Heart right ventricle (tissue), 16 donors: ENCODE data around the gene TAS2R7. TPM values are rescaled to one million over a fixed set of nuclear protein-coding genes. Genes with fewer than 3 reads are reported as not detected.

Experiments
- ATAC-seq, 8 donors: fragments of 200-7000 bp; cut with Tn5 transposase; one replicate each; pipeline ENCODE4 v1.9.1; 2020; ENCODE audit warnings: mild to moderate bottlenecking in 8 of 8, moderate library complexity in 8 of 8, moderate number of reproducible peaks in 1 of 8
- DNase-seq, 2 donors: peaks; one replicate each; pipeline ENCODE4 v3.0.0-alpha.2; 2020
- H3K27ac ChIP-seq, 10 donors: fragments of 200-600 bp; sonication (generic) in 2 of 10; one replicate each; pipeline versions ENCODE4 v1.5.0 to v1.8.0; 2020 to 2022; ENCODE audit warnings: mild to moderate bottlenecking in 3 of 10
- H3K27me3 ChIP-seq, 7 donors: fragments of 200-600 bp; one replicate each; pipeline ENCODE4 v1.8.0; 2021 to 2022; ENCODE audit warnings: mild to moderate bottlenecking in 2 of 7
- H3K36me3 ChIP-seq, 9 donors: fragments of 200-600 bp; sonication (generic) in 1 of 9; one replicate each; pipeline versions ENCODE4 v1.5.0 to v1.8.0; 2020 to 2022; ENCODE audit warnings: mild to moderate bottlenecking in 2 of 9
- H3K4me1 ChIP-seq, 9 donors: fragments of 200-600 bp; sonication (generic) in 1 of 9; one replicate each; pipeline versions ENCODE4 v1.5.0 to v1.8.0; 2020 to 2022; ENCODE audit warnings: mild to moderate bottlenecking in 4 of 9
- H3K4me3 ChIP-seq, 10 donors: fragments of 200-600 bp; sonication (generic) in 2 of 10; one replicate each; pipeline versions ENCODE4 v1.5.0 to v1.8.0; 2020 to 2022; ENCODE audit warnings: mild to moderate bottlenecking in 7 of 10, moderate library complexity in 2 of 10
- H3K9me3 ChIP-seq, 11 donors: fragments of 200-600 bp in 10 of 11; sonication (generic) in 2 of 11; one replicate each; pipeline versions ENCODE4 v1.5.0 to v1.8.0; 2013 to 2022; ENCODE audit warnings: mild to moderate bottlenecking in 2 of 11, control low read depth in 1 of 11, moderate library complexity in 1 of 11
- CTCF ChIP-seq, 9 donors: fragments of 200-600 bp; sonication (generic) in 2 of 9; IDR thresholded peaks; one replicate each; pipeline versions ENCODE4 v1.5.0 to v1.8.0; 2021 to 2022; ENCODE audit warnings: antibody characterized with exemption in 9 of 9, mild to moderate bottlenecking in 5 of 9, moderate library complexity in 1 of 9
- WGBS, 2 donors: extraction: QIAGEN DNeasy Blood & Tissue Kit; methylation state at CpG; one replicate each; pipeline ENCODE4 v1.1.7; 2013; ENCODE audit warnings: inconsistent platforms in 1 of 2; 5-methylcytosine and 5-hydroxymethylcytosine counted together
- intact Hi-C, 10 donors: fragments of 100-400 bp; cut with DNase I; formaldehyde crosslinking; loops; one replicate each; pipeline versions ENCODE4 v1.11.1 to v1.14.2; 2022
- polyA plus RNA-seq, 2 donors: library from polyadenylated mRNA; stranded (reverse); fragments of 200-250 nt; gene quantifications; one replicate each; pipeline ENCODE4 v1.2.3, GENCODE V29; 2013
- total RNA-seq, 10 donors: library from RNA; stranded (reverse); fragmentation: NEBNext Ultra II Directional in 3 of 10; extraction: Animal tissue kit (Norgen Biotek cat#: 25700) in 3 of 10; gene quantifications; one replicate each; pipeline versions ENCODE4 v1.2.1 to v1.2.4, GENCODE V29; 2021 to 2023
- donor health status: Arrhythmogenic right ventricular cardiomyopathy.
- donor health status: ischemic (EF 13 %, LVEDD 7.1; RV severe dilation, severe dysfunction).
- donor health status: healthy with polysubstance abuse.
- donor health status: DM: no; HTN: yes; CAD: no.
- donor health status: DM: no; HTN: no; CAD: no.
- donor health status: ischemic (EF 25% LVEDD 6.9; RV normal size, moderate dysfunction).
- donor health status: ischemic (EF 25% LVEDD 5.7; RV mildly dilated, moderate dysfunction).
- donor health status: healthy.
- donor health status: DM: yes; HTN: yes; CAD: no.
- donor health status: Ischemic cardiomyopathy.
- donor health status: ischemic (EF 35%, LVEDD 5.7; RV mildly dilated, moderate dysfunction).
- donor health status: nonischemic (EF 11% LVEDD 7.7; RV severe dilation, severe dysfunction).
- donor health status: DM: yes; HTN: yes; CAD: no.
- donor health status: PGD.
- donor health status: ischemic (EF 29% LVEDD 5.4; RV normal size, mild dysfunction).
- donor health status: nonischemic (EF 23%, LVEDD 6.1; RV moderate dilation, normal function).

The TAS2R7 gene
- total and polyA plus RNA-seq, 12 donors: not detected

- ATAC-seq (no peak), DNase-seq (no peak)
- H3K9me3 ChIP-seq: no peaks in the 10 kb centered on the region
- no peak overlapping the region for H3K27ac ChIP-seq
- H3K4me3 ChIP-seq: no peak overlapping the region
- intact Hi-C loops: no loop called here
- H3K27me3 ChIP-seq: no peaks in the 10 kb centered on the region
- no peaks in the 10 kb centered on the region for H3K36me3 ChIP-seq
- TF ChIP-seq CTCF (IDR thresholded peaks at IDR 0.05): no peak
- H3K4me1 ChIP-seq: no peaks in the 10 kb centered on the region
- 78 to 79% methylated on average over 3 of the region's 3 CpGs for WGBS, 2 donors
These were observed 22.5 kb upstream of the TAS2R7 start for GRCh38 chr12:10824957-10825356.

DNA sequence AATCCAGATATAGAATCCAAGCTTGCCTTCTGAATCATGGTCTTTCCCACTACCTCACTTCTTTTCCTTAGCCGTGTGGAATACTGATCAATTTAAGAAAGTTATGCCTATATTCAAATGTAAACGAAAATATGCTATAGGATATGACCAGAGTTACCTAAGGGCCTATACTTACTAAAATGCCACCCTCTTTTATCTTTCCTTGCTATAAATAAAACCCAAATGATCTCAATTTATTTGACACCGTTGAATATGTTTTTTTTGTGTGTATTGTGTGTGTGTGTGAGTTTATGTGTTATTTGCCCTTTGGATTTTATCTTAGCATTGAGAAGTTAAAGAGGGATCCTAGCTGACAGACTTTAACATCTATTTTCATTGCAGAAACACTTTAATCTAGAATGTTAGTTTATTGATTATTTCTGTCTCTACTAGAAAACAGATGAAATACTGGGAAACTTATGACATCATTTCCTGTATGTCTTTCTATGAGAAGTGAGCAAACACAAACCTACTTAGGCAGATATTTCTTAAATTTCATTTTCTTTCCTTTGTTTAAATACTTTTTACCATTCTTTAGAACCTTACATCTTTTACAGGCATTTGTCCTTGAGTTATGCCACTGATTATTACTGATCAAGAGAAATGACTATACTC lies 9.6 kb upstream of the TAS2R7 start:
- DNase-seq (no peak), ATAC-seq (no peak)
- peaks cover 0 to 10% (median 0%) of the 10 kb centered on the region in 11 donors for H3K9me3 ChIP-seq
- intact Hi-C loops: no loop called here
- no peaks in the 10 kb centered on the region for H3K27me3 ChIP-seq
- H3K4me1 ChIP-seq: no peaks in the 10 kb centered on the region
- TF ChIP-seq CTCF (IDR thresholded peaks at IDR 0.05): no peak
- 78 to 83% methylated on average over 3 of the region's 3 CpGs for WGBS, 2 donors
- no peak overlapping the region for H3K27ac ChIP-seq
- no peaks in the 10 kb centered on the region for H3K36me3 ChIP-seq
- H3K4me3 ChIP-seq: no peak overlapping the region

- Histone ChIP-seq H3K9me3 (peaks cover 0 to 6% (median 0%) of the 10 kb centered on the region in 11 donors), H3K4me1 (no peaks in the 10 kb centered on the region), H3K36me3 (no peaks in the 10 kb centered on the region), H3K4me3 (no peak within 1 kb of the TSS), H3K27me3 (peaks cover 0 to 4% (median 0%) of the 10 kb centered on the region in 7 donors), H3K27ac (no peak within 1 kb of the TSS)
- DNase-seq (no peak), ATAC-seq (no peak)
- no peak for TF ChIP-seq CTCF (IDR thresholded peaks at IDR 0.05)
- intact Hi-C loops: no loop called here
These were observed 7.6 kb upstream of the TAS2R7 start, which contains the start of gene TAS2R9 for GRCh38 chr12:10810068-10810467. TSS of gene TAS2R9 (minus strand) at chr12:10810168. CDS start at chr12:10810075, 93 bp downstream.

DNA sequence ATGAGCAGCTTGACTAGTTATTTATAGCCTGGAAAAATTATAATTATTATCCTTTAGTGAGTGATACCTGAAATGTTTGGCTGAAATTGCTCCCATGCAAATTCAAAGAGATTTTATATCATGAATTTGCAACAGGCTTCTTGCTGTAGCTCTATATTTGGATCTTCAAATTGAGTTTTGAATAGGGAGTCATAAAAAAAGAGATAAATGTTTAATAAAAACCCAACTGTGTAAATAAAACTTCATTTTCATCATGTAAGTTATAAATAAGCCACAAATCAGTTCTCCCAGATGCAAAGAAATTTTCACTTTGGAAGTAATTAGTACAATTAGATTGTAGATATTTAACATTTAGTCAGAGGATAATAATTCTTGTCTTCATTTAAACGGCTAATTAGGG lies 4.8 kb upstream of the TAS2R7 start, which contains the start of gene TAS2R8:
Gene TAS2R8 (minus strand): TSS at position 101 of the 400 bp plus-strand sequence. CDS start 306 bp downstream, outside the sequence.
- Histone ChIP-seq H3K27me3 (peaks cover 0 to 4% (median 0%) of the 10 kb centered on the region in 7 donors), H3K4me1 (no peaks in the 10 kb centered on the region), H3K36me3 (no peaks in the 10 kb centered on the region), H3K4me3 (no peak within 1 kb of the TSS), H3K9me3 (no peaks in the 10 kb centered on the region), H3K27ac (no peak within 1 kb of the TSS)
- 74 to 79% methylated on average over 1 of the region's 1 CpG for WGBS, 2 donors
- no peak for DNase-seq
- no peak for ATAC-seq
- no peak for TF ChIP-seq CTCF (IDR thresholded peaks at IDR 0.05)
- intact Hi-C loops: no loop called here
